HG03095 (cell line): ENCODE data around the gene UNC5B.

Source experiments
- ATAC-seq: cut with Tn5 transposase; IDR thresholded peaks from one replicate; pipeline ENCODE4 v1.9.1; 2021; ENCODE audit warnings: moderate library complexity; ENCODE audit not compliant: unreplicated experiment

Gene UNC5B

GRCh38 chr10:71279590-71280170, 67.3 kb downstream of the UNC5B start:
- ATAC-seq, result no peak

- no peak for ATAC-seq
Observed at GRCh38 chr10:71280216-71280615, 67.8 kb downstream of the UNC5B start.

GRCh38 chr10:71280825-71281224, 68.5 kb downstream of the UNC5B start:
- ATAC-seq, result no peak

- no peak for ATAC-seq
Observed at GRCh38 chr10:71281646-71282322, 69.4 kb downstream of the UNC5B start.

GRCh38 chr10:71282323-71282680, 69.9 kb downstream of the UNC5B start:
- no peak for ATAC-seq

- ATAC-seq, result no peak
Observed at GRCh38 chr10:71283410-71283809, 71.0 kb downstream of the UNC5B start.

GRCh38 chr10:71283876-71284275, 71.5 kb downstream of the UNC5B start:
- no peak for ATAC-seq

GRCh38 chr10:71284544-71285179, 72.3 kb downstream of the UNC5B start:
- ATAC-seq, result no peak

GRCh38 chr10:71285180-71285545, 72.8 kb downstream of the UNC5B start:
- ATAC-seq, result no peak

- no peak for ATAC-seq
Observed at GRCh38 chr10:71285986-71286385, 73.6 kb downstream of the UNC5B start.

- no peak for ATAC-seq
Observed at GRCh38 chr10:71286521-71287294, 74.3 kb downstream of the UNC5B start.

GRCh38 chr10:71287456-71287855, 75.1 kb downstream of the UNC5B start:
- no peak for ATAC-seq

- no peak for ATAC-seq
Observed at GRCh38 chr10:71288461-71288860, 76.1 kb downstream of the UNC5B start.

GRCh38 chr10:71289421-71290130, 77.2 kb downstream of the UNC5B start:
- no peak for ATAC-seq

- no peak for ATAC-seq
Observed at GRCh38 chr10:71290331-71290730, 78.0 kb downstream of the UNC5B start.

GRCh38 chr10:71290806-71291527, 78.6 kb downstream of the UNC5B start:
- no peak for ATAC-seq

- no peak for ATAC-seq
Observed at GRCh38 chr10:71291528-71291900, 79.1 kb downstream of the UNC5B start.

- no peak for ATAC-seq
Observed at GRCh38 chr10:71292624-71293445, 80.5 kb downstream of the UNC5B start.

- ATAC-seq, result no peak
Observed at GRCh38 chr10:71293446-71294084, 81.2 kb downstream of the UNC5B start.
